ENCODE measurements around the gene ENPP7. TPM values are rescaled to one million over a fixed set of nuclear protein-coding genes. Genes with fewer than 3 reads are reported as not detected.

The ENPP7 gene
- total RNA-seq, 1 donor from 2014 or later = not detected

DNA sequence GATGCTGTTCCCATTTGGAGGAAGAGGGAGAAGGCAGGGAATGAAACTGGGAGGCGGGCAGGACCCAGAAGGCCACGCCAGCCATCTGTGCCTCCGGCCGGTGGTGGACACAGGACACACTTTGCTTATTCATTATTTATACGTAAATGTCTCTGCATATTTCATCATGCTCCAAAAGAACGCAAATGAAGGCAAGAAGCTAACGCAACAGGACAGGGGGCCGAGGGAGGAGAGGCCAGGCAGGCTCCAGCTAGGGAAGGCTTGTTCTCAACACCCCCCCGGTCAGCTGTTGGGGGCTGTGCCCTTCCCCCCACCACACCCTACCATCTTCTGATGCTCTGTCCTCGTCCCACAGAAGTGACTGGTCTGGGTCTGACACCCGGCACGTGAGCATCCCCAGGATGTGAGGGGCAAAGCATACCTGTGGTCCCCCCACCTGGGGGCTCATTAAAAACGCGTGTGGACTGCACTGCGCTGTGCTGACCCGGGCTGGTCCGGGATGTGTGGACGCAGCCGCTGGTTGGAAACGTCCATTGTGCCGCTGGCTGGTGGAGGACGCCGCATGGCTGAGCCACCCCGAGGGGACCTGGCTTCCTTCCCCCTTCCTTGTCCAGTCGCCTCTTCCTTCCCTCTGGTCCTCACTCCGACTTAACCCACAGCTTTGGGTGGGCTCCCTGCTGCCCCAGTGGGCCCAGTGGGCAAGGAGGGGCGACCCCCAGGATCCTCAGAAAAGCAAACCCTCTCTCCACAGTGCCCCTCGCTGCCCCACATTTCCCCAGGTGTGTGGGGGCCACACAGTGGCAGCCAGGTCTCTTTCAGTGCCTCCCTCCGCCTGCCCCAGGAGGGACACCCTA, 46.4 kb upstream of the ENPP7 start:
- no peaks in the 10 kb centered on the region for H3K4me1 Mint-ChIP-seq (ENCODE audit: low read depth)
- DNase-seq (ENCODE audit: low spot score) = peak; percentile 57
- H3K9me3 Mint-ChIP-seq (ENCODE audit: low read depth) = no peaks in the 10 kb centered on the region
- peaks cover 71% of the 10 kb centered on the region for H3K27me3 Mint-ChIP-seq (ENCODE audit: low read depth)
- H3K4me3 Mint-ChIP-seq (ENCODE audit: unreplicated experiment) = no peak overlapping the region
- no peak overlapping the region for H3K27ac Mint-ChIP-seq (ENCODE audit: unreplicated experiment)
- H3K36me3 Mint-ChIP-seq (ENCODE audit: low read depth) = peaks cover 2% of the 10 kb centered on the region
- TF ChIP-seq, protein P1, sequence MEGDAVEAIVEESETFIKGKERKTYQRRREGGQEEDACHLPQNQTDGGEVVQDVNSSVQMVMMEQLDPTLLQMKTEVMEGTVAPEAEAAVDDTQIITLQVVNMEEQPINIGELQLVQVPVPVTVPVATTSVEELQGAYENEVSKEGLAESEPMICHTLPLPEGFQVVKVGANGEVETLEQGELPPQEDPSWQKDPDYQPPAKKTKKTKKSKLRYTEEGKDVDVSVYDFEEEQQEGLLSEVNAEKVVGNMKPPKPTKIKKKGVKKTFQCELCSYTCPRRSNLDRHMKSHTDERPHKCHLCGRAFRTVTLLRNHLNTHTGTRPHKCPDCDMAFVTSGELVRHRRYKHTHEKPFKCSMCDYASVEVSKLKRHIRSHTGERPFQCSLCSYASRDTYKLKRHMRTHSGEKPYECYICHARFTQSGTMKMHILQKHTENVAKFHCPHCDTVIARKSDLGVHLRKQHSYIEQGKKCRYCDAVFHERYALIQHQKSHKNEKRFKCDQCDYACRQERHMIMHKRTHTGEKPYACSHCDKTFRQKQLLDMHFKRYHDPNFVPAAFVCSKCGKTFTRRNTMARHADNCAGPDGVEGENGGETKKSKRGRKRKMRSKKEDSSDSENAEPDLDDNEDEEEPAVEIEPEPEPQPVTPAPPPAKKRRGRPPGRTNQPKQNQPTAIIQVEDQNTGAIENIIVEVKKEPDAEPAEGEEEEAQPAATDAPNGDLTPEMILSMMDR (IDR thresholded peaks at IDR 0.05) = no peak

DNA sequence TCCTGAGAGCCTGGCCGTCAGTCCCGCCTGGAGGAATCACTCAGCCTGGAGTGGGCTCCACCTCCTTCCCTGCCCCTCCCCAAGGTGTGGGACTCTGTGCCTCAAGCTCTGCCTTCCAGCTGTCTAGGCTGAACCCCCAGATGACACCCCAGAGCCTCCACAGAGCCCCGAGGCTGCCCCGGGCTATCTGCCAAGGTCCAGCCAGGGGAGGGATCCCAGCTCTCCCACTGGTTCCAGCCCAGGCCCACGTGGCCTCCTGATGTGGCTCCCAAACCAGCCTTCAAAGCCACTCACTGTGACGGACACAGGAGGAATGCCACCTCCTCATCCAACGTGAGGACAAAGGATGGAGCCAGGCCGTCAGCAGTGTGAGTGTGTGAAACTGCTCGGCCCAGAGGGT, 45.6 kb upstream of the ENPP7 start:
- TF ChIP-seq, protein P1 (IDR thresholded peaks at IDR 0.05) = no peak
- H3K36me3 Mint-ChIP-seq (ENCODE audit: low read depth) = peaks cover 2% of the 10 kb centered on the region
- H3K27ac Mint-ChIP-seq (ENCODE audit: unreplicated experiment) = no peak overlapping the region
- peak; percentile 62 for DNase-seq (ENCODE audit: low spot score)
- H3K9me3 Mint-ChIP-seq (ENCODE audit: low read depth) = no peaks in the 10 kb centered on the region
- no peak overlapping the region for H3K4me3 Mint-ChIP-seq (ENCODE audit: unreplicated experiment)
- peaks cover 71% of the 10 kb centered on the region for H3K27me3 Mint-ChIP-seq (ENCODE audit: low read depth)
- H3K4me1 Mint-ChIP-seq (ENCODE audit: low read depth) = no peaks in the 10 kb centered on the region

DNA sequence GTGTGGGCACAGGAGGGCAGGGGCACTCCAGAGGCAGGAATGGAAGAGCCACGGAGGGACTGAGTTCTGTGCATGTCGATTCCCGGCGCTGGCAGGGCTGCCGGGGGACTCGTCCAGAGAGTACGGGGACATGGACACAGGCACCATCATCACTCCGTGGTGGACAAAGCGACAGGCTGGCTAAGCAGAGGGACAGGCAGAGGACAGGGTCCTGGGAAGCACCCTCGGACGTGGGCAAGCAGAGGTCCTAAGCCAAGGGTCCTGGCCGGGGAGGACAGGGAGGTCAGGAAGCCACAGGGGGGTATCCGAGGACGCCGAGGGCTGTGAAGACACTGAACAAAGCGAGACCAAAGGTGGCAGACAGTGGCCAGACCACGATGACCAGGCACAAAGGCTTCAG, 44.3 kb upstream of the ENPP7 start:
- no peak for DNase-seq (ENCODE audit: low spot score)
- H3K36me3 Mint-ChIP-seq (ENCODE audit: low read depth) = peaks cover 4% of the 10 kb centered on the region
- TF ChIP-seq, protein P1 (IDR thresholded peaks at IDR 0.05) = no peak
- no peak overlapping the region for H3K27ac Mint-ChIP-seq (ENCODE audit: unreplicated experiment)
- no peak overlapping the region for H3K4me3 Mint-ChIP-seq (ENCODE audit: unreplicated experiment)
- H3K4me1 Mint-ChIP-seq (ENCODE audit: low read depth) = no peaks in the 10 kb centered on the region
- no peaks in the 10 kb centered on the region for H3K9me3 Mint-ChIP-seq (ENCODE audit: low read depth)
- peaks cover 71% of the 10 kb centered on the region for H3K27me3 Mint-ChIP-seq (ENCODE audit: low read depth)

DNA sequence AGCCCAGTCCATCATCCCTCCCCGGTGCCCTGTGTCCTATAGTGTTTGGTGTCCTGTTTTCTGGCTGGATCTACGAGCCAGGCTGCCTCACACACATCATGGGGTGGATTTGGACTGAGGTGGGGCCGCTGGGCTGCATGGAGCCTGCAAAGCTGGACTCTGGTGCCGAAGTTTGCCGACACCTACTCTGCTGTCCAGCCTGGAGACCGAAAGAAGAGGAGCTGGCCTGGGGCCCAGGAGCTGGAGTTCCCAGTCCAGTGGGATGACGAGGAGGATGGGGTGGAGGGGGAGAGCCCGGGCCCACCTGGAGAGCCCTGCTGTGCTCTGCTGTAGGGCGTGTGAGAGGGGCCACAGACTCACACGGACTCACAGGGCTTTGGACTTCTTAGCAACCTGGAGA, 40.3 kb upstream of the ENPP7 start:
- TF ChIP-seq, protein P1 (IDR thresholded peaks at IDR 0.05) = no peak
- Mint-ChIP-seq H3K36me3 (ENCODE audit: low read depth) (peaks cover 4% of the 10 kb centered on the region), H3K27ac (ENCODE audit: unreplicated experiment) (no peak overlapping the region), H3K27me3 (ENCODE audit: low read depth) (peaks cover 65% of the 10 kb centered on the region), H3K4me3 (ENCODE audit: unreplicated experiment) (no peak overlapping the region), H3K9me3 (ENCODE audit: low read depth) (no peaks in the 10 kb centered on the region), H3K4me1 (ENCODE audit: low read depth) (peaks cover 2% of the 10 kb centered on the region)
- no peak for DNase-seq (ENCODE audit: low spot score)

DNA sequence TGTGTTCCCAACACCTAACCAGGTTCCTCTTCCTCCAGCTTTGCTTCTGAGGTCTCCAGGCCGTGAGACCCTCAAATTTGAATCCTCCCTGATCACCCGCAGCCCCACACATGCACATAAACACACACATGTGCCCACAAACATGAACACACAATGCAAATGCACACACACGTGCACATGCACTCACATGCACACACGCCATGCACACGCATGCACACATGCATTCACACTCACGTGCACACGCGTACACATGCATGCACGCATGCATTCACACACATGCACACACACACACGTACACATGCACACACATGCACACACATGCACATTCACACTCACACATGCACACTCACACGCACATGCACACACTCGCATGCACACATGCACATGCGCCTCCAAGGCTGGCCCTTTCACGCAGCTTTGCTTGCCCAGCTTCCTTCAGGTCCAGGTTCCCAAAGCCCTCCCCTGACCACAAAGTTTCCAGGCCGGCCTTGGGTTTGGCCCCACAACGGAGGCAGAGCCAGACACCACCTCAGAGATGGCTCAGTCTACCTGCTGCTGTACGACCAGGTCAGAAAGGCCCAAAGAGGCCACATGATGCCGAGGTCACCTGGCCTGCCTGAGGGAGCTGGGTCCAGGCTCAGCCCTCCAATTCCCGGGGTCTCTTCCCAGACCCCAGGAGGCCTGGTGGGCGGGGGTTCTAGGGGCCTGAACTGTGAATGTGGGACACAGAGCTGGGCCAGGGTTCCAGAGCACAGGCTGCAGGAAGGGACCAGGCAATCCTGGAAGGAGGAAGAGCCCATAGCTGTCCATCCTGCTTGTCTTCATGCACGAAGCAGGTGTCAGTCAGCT, 39.5 kb upstream of the ENPP7 start:
- TF ChIP-seq, protein P1 (IDR thresholded peaks at IDR 0.05) = no peak
- H3K4me3 Mint-ChIP-seq (ENCODE audit: unreplicated experiment) = no peak overlapping the region
- H3K27me3 Mint-ChIP-seq (ENCODE audit: low read depth) = peaks cover 58% of the 10 kb centered on the region
- peaks cover 4% of the 10 kb centered on the region for H3K36me3 Mint-ChIP-seq (ENCODE audit: low read depth)
- H3K9me3 Mint-ChIP-seq (ENCODE audit: low read depth) = no peaks in the 10 kb centered on the region
- H3K4me1 Mint-ChIP-seq (ENCODE audit: low read depth) = peaks cover 10% of the 10 kb centered on the region
- no peak for DNase-seq (ENCODE audit: low spot score)
- no peak overlapping the region for H3K27ac Mint-ChIP-seq (ENCODE audit: unreplicated experiment)

Data from chondrocyte (in vitro differentiated cells).